Measurements from ENCODE around the gene PBLD.
A peak's percentile ranks its signal among the peaks of the same experiment; 100 is the strongest.
"Not testable (repeated sequence)": the region's sequence is repeated elsewhere in the genome, so short reads cannot be mapped to it uniquely, and the experiment has no call there.

Gene PBLD

DNA sequence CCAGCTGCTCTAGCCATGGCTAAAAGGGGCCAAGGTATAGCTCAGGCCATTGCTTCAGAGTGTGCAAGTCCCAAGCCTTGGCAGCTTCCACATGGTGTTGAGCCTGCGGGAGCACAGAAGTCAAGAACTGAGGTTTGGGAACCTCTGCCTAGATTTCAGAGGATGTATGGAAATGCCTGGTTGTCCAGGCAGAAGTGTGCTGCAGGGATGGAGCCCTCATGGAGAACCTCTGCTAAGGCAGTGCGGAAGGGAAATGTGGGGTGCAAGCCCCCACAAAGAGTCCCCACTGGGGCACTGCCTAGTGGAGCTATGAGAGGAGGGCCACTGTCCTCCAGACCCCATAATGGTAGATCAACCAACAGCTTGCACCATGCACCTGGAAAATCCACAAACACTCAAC, 54.9 kb downstream of the PBLD start:
- not testable (repeated sequence) for DNase-seq

DNA sequence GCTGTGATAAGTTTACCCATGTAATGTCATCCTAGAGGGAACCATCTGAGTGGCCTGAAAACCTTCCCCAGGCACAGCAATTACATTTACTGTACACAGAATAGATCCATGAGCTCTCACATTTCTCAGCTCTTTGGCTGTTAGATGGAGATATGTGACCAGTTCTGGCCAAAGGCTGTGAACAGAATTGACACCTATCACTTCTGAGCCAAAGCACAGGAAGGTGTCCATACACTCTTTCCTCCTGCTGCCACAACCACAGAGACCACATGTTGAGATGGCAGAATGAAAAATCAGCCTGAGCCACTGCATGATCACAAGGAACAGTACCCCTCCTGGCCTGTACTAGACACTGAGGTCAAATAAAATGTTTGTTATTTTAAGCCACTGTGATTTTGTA, 56.5 kb downstream of the PBLD start:
- no peak for DNase-seq

DNA sequence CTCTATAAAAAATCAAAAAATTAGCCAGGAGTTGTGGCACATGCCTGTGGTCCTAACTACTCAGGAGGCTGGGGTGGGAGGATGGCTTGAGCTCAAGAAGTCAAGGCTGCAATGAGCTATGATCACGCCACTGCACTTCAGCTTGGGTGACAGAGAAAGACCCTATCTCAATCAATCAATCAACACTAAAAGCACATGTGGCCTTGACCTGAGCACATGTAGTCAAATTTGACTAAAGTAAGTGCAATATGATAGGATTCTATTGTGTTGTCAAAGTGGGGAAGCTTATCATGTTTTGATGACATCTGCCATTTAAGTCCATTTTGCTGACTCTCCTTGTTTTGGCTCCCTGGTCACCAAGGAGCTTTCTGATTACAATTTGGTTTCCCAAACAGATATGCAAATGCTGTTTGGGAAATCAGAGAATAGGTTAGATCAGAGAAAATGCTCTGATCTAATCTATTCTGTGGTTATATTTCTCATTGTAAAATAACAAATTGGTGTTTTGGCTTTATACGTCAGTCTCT, 57.1 kb downstream of the PBLD start:
- DNase-seq: no peak

DNA sequence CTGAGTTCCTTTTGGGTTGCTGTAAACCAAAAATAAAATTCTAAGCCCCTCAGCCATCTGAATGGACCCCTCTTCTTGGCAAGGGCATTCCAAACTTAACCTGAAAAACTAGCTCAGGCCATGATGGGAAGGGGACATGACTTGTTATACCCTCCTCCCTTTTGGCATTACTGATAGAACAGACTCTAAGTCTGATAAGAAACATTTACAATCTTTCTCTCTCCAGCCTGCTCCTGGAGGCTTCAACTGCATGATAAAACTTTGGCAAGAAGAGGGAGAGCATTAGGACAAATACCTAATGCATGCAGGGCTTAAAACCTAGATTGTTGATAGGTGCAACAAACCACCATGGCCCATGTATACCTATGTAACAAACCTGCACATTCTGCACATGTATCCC, 59.9 kb downstream of the PBLD start:
- no peak for DNase-seq

DNA sequence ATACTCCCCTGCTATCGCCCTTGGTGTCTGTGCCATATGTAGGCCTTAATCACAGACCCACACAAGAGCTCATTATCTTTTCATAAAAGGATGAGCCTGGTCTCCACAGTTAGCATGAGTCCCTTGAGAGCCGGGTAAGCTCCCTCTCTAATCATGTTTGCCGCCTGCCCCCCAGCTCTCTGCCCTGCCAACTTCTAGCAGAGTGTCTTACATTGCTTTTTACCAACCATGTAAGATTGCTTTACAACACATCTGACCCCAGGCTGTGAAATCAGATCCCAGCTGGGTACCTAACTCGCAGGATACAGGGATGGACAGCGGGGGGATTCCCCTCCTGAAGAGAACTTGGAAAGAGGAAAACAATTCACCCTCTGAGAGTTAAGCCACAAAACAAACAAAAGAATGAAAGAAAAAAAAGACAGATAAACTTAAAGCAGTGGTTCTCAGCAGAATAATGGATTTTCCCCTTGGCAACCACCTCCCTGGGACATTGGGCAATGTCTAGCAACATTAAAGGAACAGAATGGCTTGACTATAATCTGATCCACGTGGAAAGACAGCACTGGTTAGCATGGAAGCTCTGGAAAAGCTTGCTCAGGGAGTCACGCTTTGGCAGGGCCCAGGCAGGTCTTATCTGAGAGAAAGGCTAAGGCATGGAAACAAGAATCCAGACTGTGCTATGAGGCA, 61.4 kb downstream of the PBLD start:
- no peak for DNase-seq

DNA sequence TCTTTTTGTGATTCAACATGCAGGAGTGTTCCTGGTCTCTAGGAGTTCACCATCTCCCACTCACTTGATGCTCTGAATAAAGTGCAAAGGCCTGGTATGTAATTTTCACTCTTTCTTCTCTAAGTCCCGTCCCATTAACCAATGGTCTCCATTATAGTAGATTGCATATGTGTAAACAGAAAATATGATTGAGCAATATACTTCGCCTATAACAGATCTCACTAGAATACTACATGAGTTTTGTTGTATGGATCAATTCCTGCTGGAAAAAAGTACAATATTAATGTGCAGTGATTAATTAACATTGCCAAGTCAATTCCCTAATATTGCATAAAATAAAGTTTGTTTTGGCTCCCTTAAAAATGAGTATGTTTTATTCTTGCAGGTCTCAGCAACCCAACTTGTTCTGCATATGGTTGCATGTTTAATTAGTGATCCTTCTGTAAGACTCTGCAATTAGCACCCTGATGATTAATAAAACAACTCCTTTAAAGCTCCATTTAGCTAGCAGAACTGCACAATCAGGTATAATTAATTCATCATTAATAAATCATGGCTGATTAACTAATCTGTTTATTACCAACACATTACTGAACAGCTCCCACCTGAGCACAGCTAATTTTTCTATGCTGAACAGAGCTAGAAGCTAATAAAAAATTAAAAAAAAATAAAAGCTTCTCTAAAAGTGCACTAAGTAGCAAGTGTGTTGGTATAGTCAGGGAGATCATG, 63.0 kb downstream of the PBLD start:
- DNase-seq: no peak

DNA sequence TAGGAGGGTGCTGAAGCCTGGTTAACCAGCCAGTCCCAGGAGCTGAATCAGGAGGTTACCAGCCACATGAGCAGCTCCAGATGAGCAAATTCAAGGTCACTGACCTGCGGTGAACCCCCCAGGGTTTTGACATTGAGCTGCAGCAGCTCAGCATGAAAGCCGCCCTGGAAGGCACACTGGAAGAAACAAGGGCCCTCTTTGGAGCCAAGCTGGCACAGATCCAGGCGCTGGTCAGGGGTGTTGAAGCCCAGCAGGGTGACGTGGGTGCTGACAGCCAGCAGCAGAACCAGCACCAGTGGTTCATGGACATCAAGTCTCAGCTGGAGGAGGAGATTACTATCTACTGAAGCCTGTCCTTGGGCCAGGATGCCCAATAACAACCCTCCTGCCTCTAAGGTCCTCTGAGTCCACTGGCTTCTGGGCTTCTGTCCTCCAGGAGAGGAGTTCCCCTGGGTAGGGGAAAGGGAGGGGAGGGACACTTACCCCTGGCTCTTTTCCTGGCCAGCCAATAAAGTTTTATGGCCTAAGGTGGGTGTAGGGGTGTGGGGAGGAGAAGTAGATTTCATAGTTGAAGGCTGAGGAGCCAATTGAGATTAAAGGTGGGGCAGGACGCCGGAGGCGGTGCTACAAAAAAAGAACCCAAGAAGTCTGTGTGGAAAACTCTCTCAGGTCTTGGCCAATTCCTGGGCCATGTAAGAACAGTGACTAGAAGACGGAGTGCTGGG, 71.4 kb downstream of the PBLD start:
- no peak for DNase-seq

DNA sequence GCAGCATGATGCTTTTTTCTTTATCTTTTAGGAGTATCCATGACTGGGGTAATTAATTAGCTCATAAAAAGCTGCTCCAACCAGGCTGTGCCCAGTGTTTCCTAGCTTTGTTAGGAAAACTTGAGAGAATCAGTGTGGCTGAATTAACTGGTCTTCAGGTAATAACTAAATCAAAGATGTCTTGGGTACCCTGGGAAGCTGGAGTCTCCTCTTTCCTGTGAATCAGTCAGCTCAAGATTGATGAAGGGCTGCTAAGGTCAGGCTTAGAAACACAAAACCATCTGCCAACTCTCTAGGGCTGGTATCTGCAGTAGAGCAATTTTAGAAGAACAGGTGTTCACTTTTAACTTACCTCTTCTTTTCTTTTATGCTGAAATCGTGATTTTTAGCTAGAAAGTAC, 79.4 kb downstream of the PBLD start:
- DNase-seq: peak; percentile 39

DNA sequence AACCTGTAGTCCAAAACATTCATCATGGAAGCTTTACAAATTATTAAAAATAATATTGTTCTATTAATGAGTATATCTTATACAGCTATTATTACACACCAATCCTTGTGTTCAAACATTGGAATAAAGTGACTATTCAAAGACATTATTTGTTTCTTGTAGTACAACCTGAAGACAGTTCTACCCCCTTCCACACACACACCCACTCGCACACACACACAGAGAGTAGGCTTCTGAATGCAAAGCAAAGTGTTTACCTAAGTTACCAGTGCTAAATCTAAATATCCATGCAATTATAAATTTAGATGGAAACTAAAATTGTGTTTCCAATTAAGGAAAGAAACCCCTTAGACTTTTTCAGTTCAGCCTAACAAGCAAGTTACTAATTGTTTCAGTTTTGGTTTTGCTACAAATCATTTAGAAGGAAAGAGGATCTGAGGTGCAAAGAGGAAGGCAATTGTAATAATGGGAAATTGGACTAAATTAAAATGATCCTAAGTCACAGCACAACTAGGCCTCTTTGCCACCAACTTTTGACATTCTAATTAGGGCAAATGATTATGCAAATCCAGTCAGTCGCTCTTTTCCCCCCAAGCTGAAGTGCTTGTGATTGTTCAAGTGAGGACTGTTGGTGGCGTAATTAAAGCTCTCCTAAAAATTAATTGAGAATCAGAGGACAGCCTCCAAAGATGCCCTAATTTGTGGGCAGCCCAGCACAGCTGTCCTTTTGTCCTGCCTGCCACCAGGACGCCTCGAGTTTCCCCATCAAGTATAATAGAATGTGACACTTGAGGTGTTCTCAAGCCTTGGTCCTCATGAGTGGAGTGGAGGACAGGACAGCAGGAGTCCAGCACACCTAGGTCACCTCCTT, 80.9 kb downstream of the PBLD start:
- DNase-seq: no peak

DNA sequence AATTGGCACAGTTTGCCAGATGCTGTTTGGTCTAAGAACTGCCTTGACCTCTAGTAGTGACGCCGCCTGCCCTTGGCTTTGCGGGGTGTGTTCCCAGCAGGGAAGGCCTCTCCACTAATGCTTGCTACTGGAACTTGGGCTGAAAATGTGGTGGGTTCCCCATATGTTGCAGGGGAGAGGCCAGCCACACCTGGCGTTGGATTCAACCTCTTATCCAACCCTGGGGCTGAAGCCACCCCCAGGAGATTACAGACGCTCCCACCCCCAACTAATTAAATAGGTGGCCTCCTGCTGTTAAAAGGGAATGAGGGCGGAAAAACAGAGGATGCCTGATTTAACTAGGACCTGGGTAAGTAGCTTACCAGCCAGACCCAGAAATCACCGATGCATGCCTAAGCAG, 81.6 kb downstream of the PBLD start:
- peak; percentile 42 for DNase-seq

DNA sequence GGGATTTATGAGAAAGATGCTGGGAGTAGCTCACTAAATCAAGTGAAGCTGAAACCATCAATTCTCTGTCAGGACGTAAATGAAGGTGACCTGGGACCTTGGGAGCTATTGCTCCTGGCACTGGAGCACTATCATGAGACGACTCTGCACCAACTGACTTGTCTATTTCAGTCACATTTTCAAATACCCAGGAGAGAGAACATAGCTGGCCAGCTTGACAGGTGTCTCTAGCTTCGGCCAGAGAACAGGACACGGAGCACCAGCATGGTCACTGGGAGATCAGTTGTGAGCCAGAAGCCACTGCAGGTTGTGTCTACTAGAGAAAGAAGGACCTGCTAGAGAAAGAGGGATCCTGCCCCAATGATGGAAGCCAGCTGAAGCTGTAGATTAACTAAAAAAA, 83.4 kb downstream of the PBLD start:
- DNase-seq: no peak

DNA sequence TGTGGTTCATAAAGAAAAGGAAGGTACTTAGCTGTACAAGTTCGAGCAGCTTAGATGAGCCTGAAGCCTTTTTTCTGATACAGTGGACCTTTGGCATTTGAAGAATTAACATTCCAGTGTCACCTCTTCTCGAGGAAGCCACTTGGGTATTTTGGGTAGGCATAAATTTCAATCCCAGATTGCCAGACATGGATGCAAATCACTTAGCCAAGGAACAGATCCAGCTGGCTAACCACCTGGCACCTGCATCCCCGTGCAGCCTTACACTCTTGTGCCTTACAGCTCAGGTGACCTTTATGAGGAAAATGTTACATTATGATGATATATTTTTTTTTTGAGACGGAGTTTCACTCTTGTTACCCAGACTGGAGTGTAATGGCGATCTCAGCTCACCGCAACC, 84.8 kb downstream of the PBLD start:
- DNase-seq: peak; percentile 65

DNA sequence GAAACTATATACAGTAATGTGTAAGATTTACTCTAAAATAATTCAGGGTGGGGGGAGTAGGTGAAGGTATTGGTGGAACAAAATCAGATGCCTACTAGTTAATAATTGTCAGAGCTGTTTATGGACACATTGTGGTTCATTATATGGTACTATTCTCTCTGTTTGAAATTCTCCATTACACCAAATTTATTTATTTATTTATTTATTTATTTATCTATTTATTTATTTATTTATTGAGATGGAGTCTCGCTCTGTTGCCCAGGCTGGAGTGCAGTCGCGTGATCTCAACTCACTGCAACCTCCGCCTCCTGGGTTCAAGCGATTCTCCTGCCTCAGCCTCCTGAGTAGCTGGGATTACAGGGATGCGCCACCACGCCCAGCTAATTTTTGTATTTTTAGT, 86.3 kb downstream of the PBLD start:
- DNase-seq: not testable (repeated sequence)

DNA sequence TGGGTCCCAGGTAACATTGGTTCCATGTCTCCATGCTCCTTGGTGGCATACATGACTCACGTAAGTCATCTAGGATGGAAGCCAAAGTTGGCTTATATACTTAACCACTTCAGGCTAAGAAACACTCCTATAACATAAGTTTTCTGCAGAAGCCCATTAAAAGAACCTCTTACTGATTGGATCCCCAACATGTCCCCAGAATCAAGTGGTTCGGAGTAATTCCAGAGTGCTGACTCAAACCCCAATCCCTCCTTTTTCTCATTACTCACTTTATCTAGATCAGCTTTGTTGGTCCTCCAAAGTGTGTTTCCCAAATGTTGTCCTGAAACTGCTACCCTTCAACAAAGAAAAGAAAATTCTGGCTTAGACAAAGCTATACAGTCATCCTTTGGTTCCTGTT, 90.7 kb downstream of the PBLD start:
- DNase-seq: no peak

DNA sequence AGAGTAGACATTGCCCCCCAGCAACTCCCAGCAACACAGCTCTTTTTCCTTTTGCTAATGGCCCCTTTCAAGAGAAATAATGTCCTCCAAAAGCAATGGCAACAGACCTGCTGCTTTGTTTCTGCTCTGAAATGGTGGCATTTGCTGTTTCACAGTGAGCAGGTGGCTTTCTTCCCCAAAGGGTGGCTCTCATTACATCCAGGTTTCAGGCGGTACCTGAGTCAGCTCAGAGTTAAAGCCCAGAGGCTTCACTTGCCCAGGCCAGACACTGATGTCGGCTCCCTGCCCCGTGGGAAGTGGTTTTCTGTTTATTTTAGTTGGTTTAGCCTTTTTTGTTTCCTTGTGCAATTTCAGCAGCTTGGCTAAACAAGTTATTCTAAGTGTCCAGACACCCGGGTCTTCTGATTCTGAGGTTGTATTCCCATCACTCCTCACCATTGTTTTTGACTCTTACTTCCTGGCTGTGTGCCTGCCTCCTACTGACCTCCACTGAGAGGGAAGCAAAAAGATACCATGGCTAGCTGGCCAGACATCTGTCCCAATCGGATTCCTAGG, 93.1 kb downstream of the PBLD start:
- peak; percentile 56 for DNase-seq

DNA sequence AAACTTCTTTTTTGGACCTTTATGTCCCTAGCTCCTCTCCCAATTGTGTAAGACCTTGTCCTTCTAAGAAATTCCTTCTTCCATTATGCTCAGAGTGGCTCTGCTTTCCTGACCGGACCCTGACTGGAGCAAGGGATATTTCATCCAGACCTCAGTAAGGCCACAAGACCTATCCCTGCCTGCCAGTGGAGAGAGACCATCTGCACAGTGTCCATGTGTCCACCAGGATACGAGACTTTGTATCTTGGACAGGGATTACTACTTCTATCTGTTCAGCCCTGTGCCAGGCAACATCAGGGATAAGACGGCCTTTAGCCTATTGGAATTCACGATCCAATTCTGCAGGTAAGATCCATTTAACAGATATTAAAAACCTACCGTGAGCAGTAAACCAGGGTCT, 93.7 kb downstream of the PBLD start:
- DNase-seq: no peak

DNA sequence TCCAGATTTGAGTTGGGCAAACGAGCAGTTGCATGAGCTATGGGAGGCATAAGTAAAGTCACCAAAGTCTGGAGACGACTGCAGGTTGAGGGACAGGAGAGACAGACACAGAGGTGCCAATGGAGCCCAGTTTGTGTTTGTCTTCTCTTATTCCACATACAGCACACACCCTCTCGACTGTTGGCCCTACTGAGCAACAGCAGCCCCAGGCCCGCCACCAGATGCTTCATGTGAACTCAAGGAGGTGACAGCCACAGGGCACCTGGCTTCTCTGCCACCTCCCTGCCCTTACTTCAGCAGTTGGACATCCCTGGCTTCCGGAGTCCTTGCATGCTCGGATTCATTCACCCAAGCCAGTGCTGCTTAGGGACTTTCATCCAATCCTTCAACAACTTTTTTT, 94.4 kb downstream of the PBLD start:
- DNase-seq: no peak

DNA sequence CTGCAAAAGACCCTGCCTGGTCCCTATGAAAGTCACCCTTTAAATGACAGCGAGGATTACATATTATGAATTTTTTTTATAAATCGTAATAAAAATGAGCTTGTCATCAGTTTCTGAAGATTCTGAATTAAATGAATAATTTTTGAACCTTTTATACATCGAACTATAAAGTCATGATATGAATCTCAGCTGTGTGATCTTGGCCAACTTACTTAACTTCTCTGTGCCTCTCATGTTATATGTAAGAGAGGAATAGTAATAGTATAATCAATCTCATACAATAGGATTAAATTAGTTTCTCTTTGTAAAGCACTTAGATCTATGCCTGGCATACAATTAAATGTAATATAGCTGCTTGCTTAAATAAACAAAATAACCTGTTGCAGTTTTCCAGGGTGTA, 95.6 kb downstream of the PBLD start:
- no peak for DNase-seq

DNA sequence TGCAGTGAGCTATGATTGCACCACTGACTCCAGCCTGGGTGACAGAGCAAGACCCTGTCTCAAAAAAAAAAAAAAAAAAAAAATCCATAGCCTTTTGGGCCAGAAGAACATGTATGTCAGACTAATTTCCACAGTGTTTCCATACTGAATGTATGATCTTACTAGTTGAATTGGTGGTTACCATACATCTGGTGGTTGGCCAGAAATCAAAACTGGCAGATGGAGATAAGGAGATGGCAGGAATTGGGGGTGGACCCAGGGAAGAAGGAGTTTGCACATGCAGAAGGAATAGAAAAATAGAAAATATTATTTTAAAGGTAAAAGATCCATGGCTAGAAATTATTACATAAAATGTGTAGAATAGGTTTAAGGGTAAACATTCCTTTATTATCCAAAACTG, 97.1 kb downstream of the PBLD start:
- DNase-seq: peak; percentile 67

DNA sequence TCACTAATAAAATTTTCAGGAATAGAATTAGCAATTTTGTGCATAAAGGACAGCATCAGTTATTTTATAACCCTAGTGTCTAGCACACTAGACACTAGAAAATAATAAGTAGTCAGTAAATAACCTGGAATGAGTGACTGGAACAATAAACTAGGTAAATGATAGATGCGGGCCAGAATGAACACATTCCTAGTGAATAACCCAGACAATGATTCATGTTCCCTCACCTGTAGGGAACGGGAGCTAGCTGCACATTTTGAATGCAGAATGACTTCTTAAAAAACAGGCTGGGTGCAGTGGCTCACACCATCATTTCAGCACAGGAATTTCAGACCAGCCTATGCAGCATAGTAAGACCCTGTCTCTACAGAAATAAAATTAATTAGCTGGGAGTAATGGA, 97.6 kb downstream of the PBLD start:
- no peak for DNase-seq

DNA sequence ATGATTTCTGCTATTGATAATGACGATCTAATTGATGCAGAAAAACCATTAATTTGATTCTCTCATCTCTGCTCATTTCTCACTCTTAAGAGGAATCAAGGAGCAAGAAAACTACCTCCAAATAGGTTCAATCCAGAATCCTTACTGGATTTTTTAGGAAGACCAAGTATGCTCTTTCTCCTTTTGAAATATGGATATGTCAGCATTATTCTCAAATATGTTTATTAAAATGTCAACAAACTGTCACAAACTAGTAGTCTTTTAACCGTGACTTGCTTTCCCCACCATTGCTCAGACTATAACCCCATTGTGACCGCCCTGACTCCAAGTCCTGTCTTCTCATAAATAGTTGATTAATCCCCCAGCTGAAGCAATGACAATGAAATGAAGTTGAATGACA, 99.7 kb downstream of the PBLD start:
- DNase-seq: no peak
